NCI-H2029 (cell line): ENCODE data around the gene DIAPH2.
"Not testable (repeated sequence)": the region's sequence is repeated elsewhere in the genome, so short reads cannot be mapped to it uniquely, and the experiment has no call there.

Experiments used
- DNase-seq: peaks from one replicate; lab custom pipeline; 2025; lab: John Stamatoyannopoulos, UW

Gene DIAPH2

GRCh38 chrX:97387004-97387403 is 702.4 kb downstream of the DIAPH2 start:
- DNase-seq, result no peak

- no peak for DNase-seq
Measured at GRCh38 chrX:97389761-97390192, 705.1 kb downstream of the DIAPH2 start.

GRCh38 chrX:97397371-97397770 is 712.7 kb downstream of the DIAPH2 start:
- DNase-seq, result no peak

GRCh38 chrX:97398030-97398551 is 713.4 kb downstream of the DIAPH2 start:
- DNase-seq, result no peak

GRCh38 chrX:97399400-97399799 is 714.8 kb downstream of the DIAPH2 start:
- DNase-seq, result no peak

- DNase-seq, result no peak
Measured at GRCh38 chrX:97400492-97400891, 715.9 kb downstream of the DIAPH2 start.

- DNase-seq, result no peak
Measured at GRCh38 chrX:97401154-97401553, 716.5 kb downstream of the DIAPH2 start.

- no peak for DNase-seq
Measured at GRCh38 chrX:97401586-97402136, 717.0 kb downstream of the DIAPH2 start.

GRCh38 chrX:97402333-97402732 is 717.7 kb downstream of the DIAPH2 start:
- DNase-seq, result no peak

- no peak for DNase-seq
Measured at GRCh38 chrX:97402903-97403302, 718.3 kb downstream of the DIAPH2 start.

- no peak for DNase-seq
Measured at GRCh38 chrX:97405031-97405660, 720.5 kb downstream of the DIAPH2 start.

- DNase-seq, result not testable (repeated sequence)
Measured at GRCh38 chrX:97409632-97410415, 725.2 kb downstream of the DIAPH2 start.

GRCh38 chrX:97416461-97416860 is 731.8 kb downstream of the DIAPH2 start:
- no peak for DNase-seq

GRCh38 chrX:97429101-97429500 is 744.5 kb downstream of the DIAPH2 start:
- no peak for DNase-seq

GRCh38 chrX:97431281-97431680 is 746.6 kb downstream of the DIAPH2 start:
- no peak for DNase-seq

- no peak for DNase-seq
Measured at GRCh38 chrX:97446298-97446882, 761.7 kb downstream of the DIAPH2 start.

GRCh38 chrX:97447306-97447705 is 762.7 kb downstream of the DIAPH2 start:
- no peak for DNase-seq

GRCh38 chrX:97452283-97452682 is 767.6 kb downstream of the DIAPH2 start:
- DNase-seq, result no peak

GRCh38 chrX:97461763-97462162 is 777.1 kb downstream of the DIAPH2 start:
- no peak for DNase-seq

- no peak for DNase-seq
Measured at GRCh38 chrX:97471071-97471470, 786.4 kb downstream of the DIAPH2 start.

GRCh38 chrX:97474933-97475332 is 790.3 kb downstream of the DIAPH2 start:
- no peak for DNase-seq

GRCh38 chrX:97479106-97479890 is 794.7 kb downstream of the DIAPH2 start:
- no peak for DNase-seq
